Measurements from ENCODE around the gene MSI1.

MSI1 gene

GRCh38 chr12:120394483-120395367 lies 25.8 kb upstream of the MSI1 start:
- Histone ChIP-seq H3K9ac (no peak overlapping the region), H3K27ac (no peak overlapping the region), H3K36me3 (ENCODE audit: control insufficient read depth, insufficient read depth, low read length) (no peaks in the 10 kb centered on the region), H3K4me2 (ENCODE audit: low read length) (no peak overlapping the region), H3K4me3 (ENCODE audit: low read depth, low read length) (no peak overlapping the region), H3K27me3 (ENCODE audit: control insufficient read depth, insufficient read depth, low read length) (no peaks in the 10 kb centered on the region), H3K79me2 (no peaks in the 10 kb centered on the region), H3K9me3 (ENCODE audit: control insufficient read depth, low read length) (no peaks in the 10 kb centered on the region), H3K4me1 (peaks cover 4% of the 10 kb centered on the region), H2AFZ (peak overlapping the region; percentile 82)
- no peak for TF ChIP-seq CTCF (IDR thresholded peaks at IDR 0.05)

DNA sequence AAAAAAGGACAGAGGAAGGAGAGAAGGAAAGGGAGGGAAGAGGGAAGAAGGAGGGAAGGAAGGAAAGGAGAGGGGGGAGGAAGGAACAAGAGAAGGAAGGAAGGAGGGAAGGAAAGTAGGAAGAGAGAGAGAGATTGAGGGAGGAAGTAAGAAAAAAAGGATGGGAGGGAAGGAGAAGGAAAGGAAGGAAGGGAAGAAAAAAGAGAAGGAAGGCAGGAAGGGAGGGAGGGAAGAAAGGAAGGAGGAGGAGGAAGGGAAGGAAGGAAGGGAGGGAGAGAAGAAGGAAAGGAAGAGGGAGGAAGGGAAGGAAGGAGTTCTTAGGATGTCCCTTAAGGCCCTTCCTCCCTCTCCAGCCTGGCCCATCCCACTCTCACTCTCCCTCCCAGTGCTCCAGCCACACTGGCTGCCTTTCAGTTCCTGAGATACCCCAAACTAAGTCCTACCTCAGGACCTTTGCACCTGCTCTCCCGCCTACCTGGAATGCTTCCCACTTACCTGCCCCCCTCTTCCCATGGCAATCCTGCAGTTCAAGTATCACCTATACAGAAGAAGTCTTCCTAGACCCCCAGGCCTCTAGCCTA lies 21.7 kb upstream of the MSI1 start:
- no peak overlapping the region for H3K4me3 ChIP-seq (ENCODE audit: low read depth, low read length)
- H3K36me3 ChIP-seq (ENCODE audit: control insufficient read depth, insufficient read depth, low read length): no peaks in the 10 kb centered on the region
- H3K27me3 ChIP-seq (ENCODE audit: control insufficient read depth, insufficient read depth, low read length): no peaks in the 10 kb centered on the region
- no peak overlapping the region for H3K4me2 ChIP-seq (ENCODE audit: low read length)
- H3K4me1 ChIP-seq: peaks cover 4% of the 10 kb centered on the region
- H2AFZ ChIP-seq: no peak overlapping the region
- no peaks in the 10 kb centered on the region for H3K79me2 ChIP-seq
- H3K9me3 ChIP-seq (ENCODE audit: control insufficient read depth, low read length): no peaks in the 10 kb centered on the region
- H3K9ac ChIP-seq: no peak overlapping the region
- H3K27ac ChIP-seq: no peak overlapping the region
- no peak for TF ChIP-seq CTCF (IDR thresholded peaks at IDR 0.05)

- H3K36me3 ChIP-seq (ENCODE audit: control insufficient read depth, insufficient read depth, low read length): no peaks in the 10 kb centered on the region
- H3K4me1 ChIP-seq: no peaks in the 10 kb centered on the region
- no peak overlapping the region for H3K4me3 ChIP-seq (ENCODE audit: low read depth, low read length)
- no peak overlapping the region for H3K27ac ChIP-seq
- H3K9ac ChIP-seq: no peak overlapping the region
- H3K79me2 ChIP-seq: no peaks in the 10 kb centered on the region
- no peak for TF ChIP-seq CTCF (IDR thresholded peaks at IDR 0.05)
- no peaks in the 10 kb centered on the region for H3K9me3 ChIP-seq (ENCODE audit: control insufficient read depth, low read length)
- H3K27me3 ChIP-seq (ENCODE audit: control insufficient read depth, insufficient read depth, low read length): no peaks in the 10 kb centered on the region
- peak overlapping the region; percentile 29 for H2AFZ ChIP-seq
- H3K4me2 ChIP-seq (ENCODE audit: low read length): no peak overlapping the region
Observed at GRCh38 chr12:120388691-120389481, 19.9 kb upstream of the MSI1 start.

- Histone ChIP-seq H3K36me3 (ENCODE audit: control insufficient read depth, insufficient read depth, low read length) (no peaks in the 10 kb centered on the region), H3K9me3 (ENCODE audit: control insufficient read depth, low read length) (no peaks in the 10 kb centered on the region), H3K9ac (no peak overlapping the region), H3K4me3 (ENCODE audit: low read depth, low read length) (no peak overlapping the region), H3K4me1 (no peaks in the 10 kb centered on the region), H3K4me2 (ENCODE audit: low read length) (no peak overlapping the region), H2AFZ (peak overlapping the region; percentile 33), H3K79me2 (no peaks in the 10 kb centered on the region), H3K27ac (no peak overlapping the region), H3K27me3 (ENCODE audit: control insufficient read depth, insufficient read depth, low read length) (no peaks in the 10 kb centered on the region)
- TF ChIP-seq CTCF (IDR thresholded peaks at IDR 0.05): no peak
Observed at GRCh38 chr12:120381752-120382419, 12.9 kb upstream of the MSI1 start.
